MM.1S (cell line): ENCODE measurements around the gene TPCN2.

Experiments
- DNase-seq: peaks from one replicate; pipeline ENCODE4 v3.0.0-alpha.2; 2015
- H2AFZ ChIP-seq: fragments of 300-600 bp; sonication (generic); 2 replicates; pipeline ENCODE4 v1.6.0; 2016; ENCODE audit warnings: antibody characterized with exemption, low read length
- H3F3A ChIP-seq: fragments of 300-600 bp; sonication (generic); 2 replicates; pipeline ENCODE4 v1.6.1; 2016; ENCODE audit warnings: mild to moderate bottlenecking, antibody characterized with exemption, low read length, moderate library complexity, mixed read lengths; ENCODE audit not compliant: insufficient read depth
- H3K27ac ChIP-seq: fragments of 300-600 bp; sonication (generic); 2 replicates; pipeline ENCODE4 v1.5.1; 2016; ENCODE audit warnings: mild to moderate bottlenecking, low read length
- H3K27me3 ChIP-seq: fragments of 300-600 bp; sonication (generic); replicated peaks from 2 replicates; pipeline ENCODE4 v1.6.0; 2016; ENCODE audit warnings: low read length; ENCODE audit not compliant: insufficient read depth
- H3K36me3 ChIP-seq: fragments of 300-600 bp; sonication (generic); replicated peaks from 2 replicates; pipeline ENCODE4 v1.6.1; 2016; ENCODE audit warnings: mild to moderate bottlenecking, low read length, mixed read lengths; ENCODE audit not compliant: insufficient read depth
- H3K4me1 ChIP-seq: fragments of 300-600 bp; sonication (generic); 2 replicates; pipeline ENCODE4 v1.6.1; 2016; ENCODE audit warnings: low read length, mixed read lengths
- H3K4me2 ChIP-seq: fragments of 300-600 bp; sonication (generic); 2 replicates; pipeline ENCODE4 v1.6.0; 2016; ENCODE audit warnings: low read depth, low read length
- H3K4me3 ChIP-seq: fragments of 300-600 bp; sonication (generic); 2 replicates; pipeline ENCODE4 v1.5.1; 2016; ENCODE audit warnings: low read length, mixed read lengths
- H3K79me2 ChIP-seq: fragments of 300-600 bp; sonication (generic); 2 replicates; pipeline ENCODE4 v1.6.1; 2016; ENCODE audit warnings: mixed run types, low read length, mixed read lengths
- H3K9ac ChIP-seq: fragments of 300-600 bp; sonication (generic); 2 replicates; pipeline ENCODE4 v1.6.1; 2016; ENCODE audit warnings: low read length, mixed read lengths
- H3K9me2 ChIP-seq: fragments of 300-600 bp; sonication (generic); replicated peaks from 2 replicates; pipeline ENCODE4 v1.6.1; 2016; ENCODE audit warnings: mild to moderate bottlenecking, low read length, mixed read lengths; ENCODE audit not compliant: insufficient read depth
- H3K9me3 ChIP-seq: fragments of 300-600 bp; sonication (generic); replicated peaks from 2 replicates; pipeline ENCODE4 v1.6.1; 2016; ENCODE audit warnings: mild to moderate bottlenecking, low read length, mixed read lengths; ENCODE audit not compliant: insufficient read depth
- H4K20me1 ChIP-seq: fragments of 300-600 bp; sonication (generic); 2 replicates; pipeline ENCODE4 v1.6.1; 2016; ENCODE audit warnings: mild to moderate bottlenecking, low read length, moderate library complexity, mixed read lengths; ENCODE audit not compliant: insufficient read depth
- CTCF ChIP-seq: fragments of 300-600 bp; sonication (generic); IDR thresholded peaks from 2 replicates; pipeline ENCODE4 v1.5.1; 2016; ENCODE audit warnings: antibody characterized with exemption, low read length, mixed read lengths
- EZH2 ChIP-seq: fragments of 300-600 bp; sonication (generic); optimal IDR thresholded peaks from 2 replicates; pipeline ENCODE3; 2017; ENCODE audit warnings: low read depth, mild to moderate bottlenecking, antibody characterized with exemption, low read length, mixed read lengths
- EZH2phosphoT487 ChIP-seq: fragments of 300-600 bp; sonication (generic); IDR thresholded peaks from 2 replicates; pipeline ENCODE4 v1.6.1; 2018; ENCODE audit warnings: antibody characterized with exemption, low read length

The TPCN2 gene

DNA sequence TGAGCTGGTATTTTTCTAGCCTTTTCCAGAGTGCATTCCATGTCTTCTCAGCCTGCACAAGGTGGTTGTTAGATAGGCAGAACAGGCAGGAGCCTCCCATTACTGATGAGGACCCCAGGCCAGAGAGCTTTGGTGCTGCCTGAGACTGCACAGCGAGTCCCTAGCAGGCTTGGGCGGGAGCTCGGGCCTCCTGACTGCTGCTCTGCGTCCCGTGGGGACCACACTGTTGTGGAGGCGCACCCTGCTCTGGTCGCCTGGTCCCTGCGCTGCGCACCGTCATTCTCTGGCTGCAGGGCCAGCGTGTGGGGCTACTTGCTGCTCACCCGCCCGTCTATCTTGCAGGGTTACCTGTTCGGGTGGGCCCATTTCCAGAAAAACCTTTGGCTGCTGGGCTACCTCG lies 8.5 kb downstream of the TPCN2 start:
- Histone ChIP-seq H4K20me1 (no peaks in the 10 kb centered on the region), H3K27me3 (no peaks in the 10 kb centered on the region), H3K4me3 (no peak overlapping the region), H3K36me3 (no peaks in the 10 kb centered on the region), H3K79me2 (peaks cover 29% of the 10 kb centered on the region), H3F3A (peaks cover 13% of the 10 kb centered on the region; the same call in 1 of the 2 replicates), H3K4me1 (peaks cover 20% of the 10 kb centered on the region), H3K9ac (no peak overlapping the region), H3K9me2 (no peaks in the 10 kb centered on the region), H2AFZ (no peak overlapping the region), H3K4me2 (no peak overlapping the region), H3K27ac (no peak overlapping the region), H3K9me3 (no peaks in the 10 kb centered on the region)
- DNase-seq, result no peak
- TF ChIP-seq EZH2phosphoT487, result no peak
- no peak for TF ChIP-seq CTCF
- no peak for TF ChIP-seq EZH2

DNA sequence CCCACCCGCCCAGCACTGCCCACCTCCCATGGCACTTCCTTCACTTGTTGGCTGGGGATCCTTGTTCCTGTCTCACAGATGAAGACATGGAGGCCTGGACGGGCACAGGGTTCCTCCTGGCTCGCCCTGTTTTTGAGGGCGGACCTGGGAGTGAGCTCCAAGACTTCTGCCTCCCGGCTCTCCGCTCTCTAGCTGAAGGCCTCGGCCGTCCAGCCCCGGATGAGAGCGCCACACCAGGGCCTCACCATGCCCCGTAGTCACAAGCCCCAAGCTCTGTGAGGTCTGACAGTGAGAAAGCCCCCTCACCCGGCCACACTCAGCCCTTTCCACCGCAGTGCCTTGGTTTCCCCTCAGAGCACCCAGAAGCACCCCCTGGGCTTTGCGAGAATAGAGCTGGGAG lies 9.1 kb downstream of the TPCN2 start:
- peaks cover 20% of the 10 kb centered on the region for H3K4me1 ChIP-seq
- H3K79me2 ChIP-seq, result peaks cover 25% of the 10 kb centered on the region
- no peak for DNase-seq
- no peak overlapping the region for H3K4me2 ChIP-seq
- peaks cover 13% of the 10 kb centered on the region; the same call in 1 of the 2 replicates for H3F3A ChIP-seq
- H3K27me3 ChIP-seq, result no peaks in the 10 kb centered on the region
- H3K9me2 ChIP-seq, result no peaks in the 10 kb centered on the region
- H3K9ac ChIP-seq, result no peak overlapping the region
- H3K4me3 ChIP-seq, result no peak overlapping the region
- H2AFZ ChIP-seq, result no peak overlapping the region
- no peaks in the 10 kb centered on the region for H3K36me3 ChIP-seq
- no peaks in the 10 kb centered on the region for H4K20me1 ChIP-seq
- TF ChIP-seq CTCF, result no peak
- no peak for TF ChIP-seq EZH2phosphoT487
- no peak for TF ChIP-seq EZH2
- no peak overlapping the region for H3K27ac ChIP-seq
- H3K9me3 ChIP-seq, result no peaks in the 10 kb centered on the region

DNA sequence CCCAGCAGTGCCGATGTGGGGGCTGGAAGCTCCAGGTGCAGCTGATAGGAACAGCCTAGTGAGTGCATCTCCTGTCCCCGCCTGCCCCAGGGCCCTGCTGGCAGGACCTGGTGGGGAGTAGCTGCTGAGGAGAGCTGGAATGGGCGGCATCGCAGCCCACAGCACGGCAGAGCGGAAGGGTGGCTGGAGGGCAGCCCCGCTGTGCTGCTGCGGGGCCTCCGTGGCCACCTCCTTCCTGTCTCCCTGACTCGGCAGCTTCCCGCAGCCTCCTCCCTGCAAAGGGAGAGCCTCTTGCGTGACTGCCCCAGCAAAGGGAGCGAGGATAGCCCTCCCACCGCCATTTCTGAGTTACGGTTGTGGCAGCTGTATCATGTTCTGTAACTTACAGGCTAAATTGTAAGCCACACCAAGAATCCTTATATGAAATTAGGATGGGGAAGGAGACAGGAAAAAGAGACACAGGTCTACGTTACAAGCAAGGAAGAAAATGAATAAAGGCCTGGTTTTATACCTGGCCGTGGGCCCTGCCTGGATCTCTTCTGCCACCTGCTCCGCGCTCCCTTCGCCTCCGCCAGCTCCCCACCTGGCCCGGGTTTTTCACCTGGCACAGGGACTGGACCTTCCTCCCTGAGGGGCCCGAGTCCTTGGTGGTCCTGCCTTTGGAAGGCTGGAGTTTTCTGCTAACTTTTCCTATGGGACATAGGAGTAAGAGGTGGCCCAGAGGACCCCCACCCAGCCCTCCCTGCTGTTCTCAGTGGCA lies 10.0 kb downstream of the TPCN2 start:
- Histone ChIP-seq H3K27ac (no peak overlapping the region), H3K4me2 (no peak overlapping the region), H3K9ac (no peak overlapping the region), H3K4me1 (peaks cover 20% of the 10 kb centered on the region), H3K36me3 (no peaks in the 10 kb centered on the region), H3K27me3 (no peaks in the 10 kb centered on the region), H3F3A (peaks cover 13% of the 10 kb centered on the region; the same call in 1 of the 2 replicates), H3K9me2 (no peaks in the 10 kb centered on the region), H4K20me1 (no peaks in the 10 kb centered on the region), H3K4me3 (no peak overlapping the region), H2AFZ (no peak overlapping the region), H3K79me2 (peaks cover 17% of the 10 kb centered on the region), H3K9me3 (no peaks in the 10 kb centered on the region)
- TF ChIP-seq EZH2 (no peak), CTCF (no peak), EZH2phosphoT487 (no peak)
- DNase-seq, result no peak
